Retina (tissue), 1 donor: ENCODE measurements around the gene MPG.

Source experiments
- DNase-seq: peaks from one replicate; pipeline ENCODE4 v3.0.0-alpha.2; 2016

Gene MPG

DNA sequence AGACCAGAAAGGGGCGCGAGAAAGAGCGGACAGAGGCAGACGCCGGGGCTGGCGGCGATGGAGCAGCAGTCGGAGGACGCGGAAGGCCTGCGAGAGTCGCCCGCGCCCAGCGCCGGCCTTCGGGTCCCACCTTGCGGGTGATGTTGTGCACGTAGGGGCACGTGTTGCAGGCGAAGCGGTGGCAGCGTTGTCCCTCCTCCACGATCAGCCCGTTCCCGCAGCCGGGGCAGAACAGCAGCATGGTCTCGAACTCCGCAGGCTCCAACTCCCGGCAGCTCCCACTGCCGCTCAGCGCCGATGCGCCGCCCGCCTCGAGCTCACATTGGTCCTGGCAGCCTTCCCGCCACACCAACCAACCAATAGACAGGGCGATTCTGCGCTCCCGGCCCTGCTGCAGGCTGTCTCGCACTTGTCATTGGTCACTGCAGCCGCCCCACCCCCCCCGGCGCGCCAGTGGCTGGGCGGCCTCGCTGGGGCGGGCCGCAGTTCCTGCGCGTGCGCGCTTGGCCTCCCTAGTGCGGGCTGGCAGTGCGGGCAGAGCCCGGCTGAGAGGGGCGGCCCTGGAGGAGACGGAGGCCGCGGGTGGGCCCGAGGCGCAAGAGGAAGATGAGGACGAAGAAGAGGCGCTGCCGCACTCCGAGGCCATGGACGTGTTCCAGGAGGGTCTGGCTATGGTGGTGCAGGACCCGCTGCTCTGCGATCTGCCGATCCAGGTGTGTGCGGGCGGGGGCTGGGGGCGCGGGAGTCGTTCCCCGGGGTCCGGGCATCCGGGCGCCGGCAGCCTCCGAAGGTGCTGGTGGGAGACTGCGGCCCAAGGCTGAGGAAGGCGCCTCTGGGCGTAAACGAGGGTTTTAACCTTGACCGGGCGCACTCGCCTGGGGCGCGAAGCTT, 24.4 kb upstream of the MPG start, which contains the start of the genes POLR3K and SNRNP25:
Gene POLR3K, minus strand, starts transcription at position 263 of the 891 bp plus-strand sequence. Its CDS starts 22 bp downstream, at position 241.
Gene SNRNP25, plus strand, starts transcription at position 483 of the 891 bp plus-strand sequence. Its CDS starts 189 bp downstream, at position 672.
- peak; percentile 96 for DNase-seq

GRCh38 chr16:54237-54581, 23.8 kb upstream of the MPG start:
- no peak for DNase-seq

GRCh38 chr16:55571-56136, 22.4 kb upstream of the MPG start:
- DNase-seq: no peak

- DNase-seq: no peak
Observed at GRCh38 chr16:56231-56927, 21.6 kb upstream of the MPG start.

DNA sequence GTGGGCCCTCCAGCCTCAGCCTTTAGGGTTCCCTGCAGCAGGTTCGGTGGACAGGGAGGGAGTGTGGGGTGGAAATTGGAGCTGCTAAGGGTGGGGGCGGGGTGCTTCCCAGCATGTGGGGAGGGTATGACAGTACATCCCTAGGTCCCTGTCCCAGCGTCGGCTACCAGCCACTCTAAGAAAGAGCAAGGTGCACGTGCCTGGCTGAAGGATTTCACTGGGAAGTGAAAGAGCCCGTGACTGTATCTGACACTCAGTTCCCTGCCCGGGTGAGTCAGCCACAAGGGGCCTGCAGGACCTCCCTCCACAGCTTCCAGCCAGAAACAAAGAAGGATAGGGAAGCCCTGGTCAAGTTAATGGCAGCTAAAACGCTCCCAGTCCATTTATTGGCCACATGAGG, 20.3 kb upstream of the MPG start:
- DNase-seq: no peak

DNA sequence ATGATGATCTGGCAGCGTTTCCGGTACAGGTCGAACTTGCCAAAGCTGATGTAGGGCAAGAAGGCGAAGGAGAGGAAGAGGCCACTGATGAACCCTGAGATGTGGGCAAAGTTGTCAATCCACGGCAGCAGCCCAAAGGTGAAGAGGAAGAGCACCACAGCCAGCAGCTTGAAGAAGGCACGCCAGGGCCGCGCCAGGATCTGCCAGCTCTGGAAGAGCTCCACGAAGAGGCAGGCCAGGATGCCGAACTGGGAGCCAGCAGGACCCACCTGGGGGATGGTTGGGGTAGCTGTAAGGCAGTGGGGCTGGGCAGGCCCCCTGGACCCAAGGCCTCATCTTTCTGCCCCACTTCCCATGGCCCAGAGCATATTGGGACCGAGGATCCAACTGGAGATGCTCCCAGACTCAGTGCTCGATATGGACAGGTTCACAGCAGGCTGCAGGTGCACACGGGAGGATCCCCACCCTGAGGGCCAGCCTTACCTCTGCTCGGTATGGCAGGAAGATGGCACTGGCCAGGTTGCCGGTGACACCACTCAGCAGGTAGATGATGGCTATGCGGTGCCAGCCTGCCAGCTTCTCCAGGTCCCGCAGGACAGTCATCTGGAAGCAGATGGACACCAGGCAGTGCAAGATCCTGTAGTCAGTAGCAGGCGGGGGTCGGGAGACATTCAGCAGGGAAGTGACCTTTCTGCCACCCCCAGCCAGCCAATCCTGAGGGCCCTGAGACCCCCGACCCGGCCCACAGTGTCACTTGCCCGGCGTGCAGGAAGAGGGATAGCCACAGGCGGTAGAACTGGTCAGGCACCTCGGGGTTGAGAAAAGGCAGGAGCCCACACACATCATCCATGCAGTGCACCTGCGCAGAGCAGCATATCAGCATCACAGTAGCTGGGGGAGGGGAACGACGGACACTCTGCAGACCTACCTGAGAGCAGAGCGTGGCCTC, 19.3 kb upstream of the MPG start:
- no peak for DNase-seq

GRCh38 chr16:59440-60059, 18.5 kb upstream of the MPG start:
- no peak for DNase-seq

DNA sequence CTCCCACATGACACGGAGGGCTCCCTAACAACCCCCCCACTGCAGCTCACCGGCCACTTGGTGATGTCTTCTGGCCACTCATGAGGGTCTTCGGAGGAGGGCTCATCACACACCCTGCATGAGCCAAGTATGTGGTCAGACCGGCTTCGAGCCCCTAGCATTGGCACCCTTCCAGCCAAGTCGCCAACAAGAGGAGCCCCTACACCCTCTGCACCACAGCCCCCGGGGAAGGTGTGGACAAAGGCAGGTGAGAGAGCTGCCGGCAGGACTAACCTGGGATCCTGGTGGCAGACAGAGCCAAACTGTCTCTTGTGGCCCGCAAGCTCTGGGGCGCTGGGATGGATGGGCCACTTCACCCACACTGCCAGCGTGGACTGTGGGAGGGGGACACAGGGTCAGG, 17.9 kb upstream of the MPG start:
- DNase-seq: no peak

GRCh38 chr16:60929-61878, 16.8 kb upstream of the MPG start:
- DNase-seq: no peak

GRCh38 chr16:61879-62281, 16.1 kb upstream of the MPG start:
- DNase-seq: no peak

DNA sequence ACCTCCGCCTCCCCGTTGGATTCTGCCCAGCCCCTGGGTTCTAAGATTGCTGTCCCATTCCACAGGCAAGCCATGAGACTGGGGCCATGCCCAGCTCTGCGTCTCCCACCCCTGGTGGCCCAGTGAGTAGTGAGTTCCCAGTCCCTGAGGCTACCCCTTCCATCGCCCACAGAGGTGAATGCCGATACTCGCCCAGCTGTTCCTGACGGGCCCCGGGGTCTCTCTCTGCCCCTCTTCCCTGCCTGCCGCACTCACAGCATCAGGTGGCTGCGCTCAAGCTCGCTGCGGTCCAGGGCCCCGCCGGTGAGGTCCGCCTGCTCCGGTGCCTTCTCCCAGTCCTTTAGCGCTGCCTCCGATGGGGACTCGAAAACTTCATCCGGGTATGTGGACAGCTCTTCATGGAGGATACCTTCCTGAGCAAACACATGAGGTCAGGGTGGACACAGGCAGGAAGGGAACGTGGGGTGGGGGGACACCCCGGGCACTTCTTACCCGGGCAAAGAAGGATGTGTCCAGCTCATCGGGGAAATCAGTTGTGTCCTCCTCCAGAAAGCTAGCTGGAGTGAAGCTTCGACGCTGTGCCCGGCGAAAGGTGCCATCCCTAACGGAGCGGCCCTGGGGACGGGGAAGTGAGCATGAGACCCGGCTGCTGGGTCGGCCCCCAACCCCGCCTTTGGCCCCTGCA, 15.6 kb upstream of the MPG start:
- DNase-seq: no peak

DNA sequence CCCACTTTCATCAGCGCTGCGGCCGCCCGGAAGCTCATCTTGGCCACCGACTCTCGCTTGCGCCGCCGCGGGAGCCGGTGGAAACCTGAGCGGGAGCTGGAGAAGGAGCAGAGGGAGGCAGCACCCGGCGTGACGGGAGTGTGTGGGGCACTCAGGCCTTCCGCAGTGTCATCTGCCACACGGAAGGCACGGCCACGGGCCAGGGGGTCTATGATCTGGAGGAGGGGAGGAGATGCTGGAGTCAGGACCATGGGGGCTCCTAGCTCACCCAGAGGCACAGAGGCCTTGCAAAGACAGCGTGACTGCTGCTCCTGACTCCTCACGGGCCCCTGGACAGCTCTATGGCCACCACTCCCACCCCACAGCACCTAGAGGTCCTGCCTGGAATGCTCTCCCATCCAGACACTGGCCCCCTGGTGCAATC, 15.0 kb upstream of the MPG start:
- no peak for DNase-seq

DNA sequence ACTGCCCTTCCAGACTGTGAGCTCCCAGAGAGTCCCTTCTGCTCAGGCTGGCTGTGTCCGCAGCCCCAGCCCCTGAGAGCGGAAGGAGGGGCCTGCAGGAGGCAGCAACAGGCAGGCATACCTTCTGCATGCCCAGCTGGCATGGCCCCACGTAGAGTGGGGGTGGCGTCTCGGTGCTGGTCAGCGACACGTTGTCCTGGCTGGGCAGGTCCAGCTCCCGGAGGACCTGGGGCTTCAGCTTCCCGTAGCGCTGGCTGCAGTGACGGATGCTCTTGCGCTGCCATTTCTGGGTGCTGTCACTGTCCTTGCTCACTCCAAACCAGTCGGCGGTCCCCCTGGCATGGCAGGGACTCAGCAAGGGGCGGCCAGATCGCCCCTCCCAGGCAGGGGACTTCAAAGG, 14.6 kb upstream of the MPG start:
- no peak for DNase-seq

- no peak for DNase-seq
Observed at GRCh38 chr16:63998-64913, 13.8 kb upstream of the MPG start.

GRCh38 chr16:64914-65255, 13.1 kb upstream of the MPG start:
- DNase-seq: no peak

DNA sequence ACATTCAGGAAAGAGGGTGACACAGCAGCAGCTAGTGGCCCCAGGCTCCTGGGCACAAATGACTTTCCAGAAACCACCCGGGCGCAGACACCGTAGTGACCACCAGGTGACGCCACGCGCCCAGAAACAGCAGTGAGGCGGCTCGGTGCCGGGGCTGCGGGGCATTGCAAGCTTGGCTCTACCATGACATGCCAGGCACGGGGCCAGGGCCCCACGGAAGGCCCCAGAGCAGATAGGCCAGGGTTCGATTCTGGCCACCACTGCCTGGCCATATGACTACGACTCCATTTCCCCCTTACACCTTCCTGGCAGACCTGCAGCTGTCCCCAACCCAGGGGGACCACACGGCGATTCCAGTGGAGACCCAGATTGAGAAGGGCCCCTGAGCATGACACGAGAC, 12.3 kb upstream of the MPG start:
- peak; percentile 88 for DNase-seq

GRCh38 chr16:66309-67182, 11.5 kb upstream of the MPG start:
- DNase-seq: no peak

DNA sequence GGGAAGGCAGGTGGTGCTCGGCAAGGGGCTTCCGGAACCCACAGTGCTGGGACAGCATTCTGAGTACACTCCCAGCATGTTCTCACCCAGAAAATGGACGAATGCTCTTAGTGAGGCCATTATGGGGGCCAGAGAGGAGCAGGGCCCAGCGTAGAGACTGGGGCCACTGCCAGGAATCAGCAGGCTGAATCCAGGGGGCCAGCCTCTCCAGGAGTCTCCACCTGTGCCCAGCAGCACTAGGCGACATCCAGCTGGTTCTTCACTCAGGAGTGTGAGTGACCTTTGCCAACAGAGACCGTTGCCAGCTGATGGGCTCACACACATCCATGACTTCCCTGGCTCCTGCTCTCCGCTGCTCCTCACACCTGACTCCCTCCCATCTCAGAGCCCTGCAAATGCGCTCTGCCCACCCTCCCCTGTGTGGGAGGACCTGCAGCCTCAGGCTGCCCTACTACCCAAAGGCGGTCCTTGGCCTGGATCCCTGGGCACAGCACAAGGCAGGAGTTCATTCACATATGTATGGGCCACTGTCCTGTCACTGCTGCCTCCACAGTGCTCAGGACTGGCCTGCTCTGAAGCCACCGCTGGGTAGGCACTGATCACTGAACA, 10.7 kb upstream of the MPG start:
- no peak for DNase-seq
